Naive B cell (primary cell): Measurements from ENCODE around the gene FHOD3. TPM values are rescaled to one million over a fixed set of nuclear protein-coding genes. Genes with fewer than 3 reads are reported as not detected.
"Not testable (repeated sequence)": the region's sequence is repeated elsewhere in the genome, so short reads cannot be mapped to it uniquely, and the experiment has no call there.

Experiments
- ATAC-seq, 2 donors: fragments of 150-1000 bp; cut with Tn5 transposase; 2 replicates each; pipeline ENCODE4 v1.10.0; 2021; ENCODE audit warnings: low read depth in 2 of 2, mild to moderate bottlenecking in 2 of 2, moderate library complexity in 2 of 2
- DNase-seq: peaks from one replicate; pipeline ENCODE4 v3.0.0; 2022
- H3K27ac Mint-ChIP-seq, 6 donors: one replicate each; pipeline ENCODE4 v1.8.0; 2020 to 2022; ENCODE audit warnings: mild to moderate bottlenecking in 6 of 6, mixed read lengths in 6 of 6, moderate library complexity in 5 of 6, inconsistent platforms in 2 of 6
- H3K27me3 Mint-ChIP-seq, 3 donors: one replicate each; pipeline ENCODE4 v1.8.0; 2021 to 2022; ENCODE audit warnings: mixed read lengths in 3 of 3, mild to moderate bottlenecking in 1 of 3
- H3K36me3 Mint-ChIP-seq, 2 donors: one replicate each; pipeline ENCODE4 v1.8.0; 2020 to 2022; ENCODE audit warnings: mixed read lengths in 2 of 2, inconsistent platforms in 1 of 2, mild to moderate bottlenecking in 1 of 2
- H3K4me1 Mint-ChIP-seq, 3 donors: one replicate each; pipeline ENCODE4 v1.8.0; 2020 to 2022; ENCODE audit warnings: mixed read lengths in 3 of 3, inconsistent platforms in 1 of 3, mild to moderate bottlenecking in 1 of 3, moderate library complexity in 1 of 3
- H3K4me3 Mint-ChIP-seq, 8 donors: one replicate each; pipeline ENCODE4 v1.8.0; 2020 to 2022; ENCODE audit warnings: mild to moderate bottlenecking in 8 of 8, mixed read lengths in 8 of 8, moderate library complexity in 8 of 8, inconsistent platforms in 2 of 8
- H3K9me3 Mint-ChIP-seq, 7 donors: one replicate each; pipeline ENCODE4 v1.8.0; 2020 to 2022; ENCODE audit warnings: mixed read lengths in 7 of 7, mild to moderate bottlenecking in 5 of 7, inconsistent platforms in 2 of 7, moderate library complexity in 1 of 7
- polyA plus RNA-seq, 6 donors: library from polyadenylated mRNA; unstranded; fragments of 300-500 nt; fragmentation: Illumina TruSeq; gene quantifications; one replicate each; pipeline ENCODE4 v1.2.3, GENCODE V29; 2021; ENCODE audit warnings: low read depth in 6 of 6

Gene FHOD3
- polyA plus RNA-seq, 6 donors from 2014 or later: not detected

GRCh38 chr18:36809590-36810381, 512.3 kb downstream of the FHOD3 start:
- ATAC-seq: peak; percentile 84 to 90
- DNase-seq: peak; percentile 56
- H3K9me3 Mint-ChIP-seq: no peaks in the 10 kb centered on the region
- peaks cover 0 to 4% (median 3%) of the 10 kb centered on the region in 3 donors for H3K4me1 Mint-ChIP-seq
- no peak overlapping the region for H3K4me3 Mint-ChIP-seq
- H3K27me3 Mint-ChIP-seq: no peaks in the 10 kb centered on the region
- peaks cover 7 to 21% of the 10 kb centered on the region in 2 donors for H3K36me3 Mint-ChIP-seq
- H3K27ac Mint-ChIP-seq: peak overlapping the region in 2 of 6 donors; percentile 49 to 52

DNA sequence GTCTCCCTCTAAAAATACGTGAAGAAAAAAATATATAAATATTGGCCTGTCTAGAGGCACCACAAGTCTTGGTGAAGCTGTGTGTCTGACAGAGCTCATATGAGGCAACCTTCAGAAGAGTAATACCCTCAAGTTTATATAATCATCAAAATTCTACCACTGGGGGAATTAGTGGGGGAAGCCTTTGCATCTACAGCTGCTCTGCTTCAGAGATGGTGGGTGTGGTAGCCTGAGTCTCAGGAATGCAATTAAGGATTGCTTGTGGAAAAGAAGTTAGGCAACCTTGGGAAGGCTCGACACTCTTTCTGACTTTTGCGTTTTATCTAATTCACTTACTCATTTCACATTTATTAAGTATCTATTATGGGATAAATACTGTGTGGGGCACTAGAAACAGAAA, 513.9 kb downstream of the FHOD3 start:
- H3K36me3 Mint-ChIP-seq: peaks cover 7 to 8% of the 10 kb centered on the region in 2 donors
- no peaks in the 10 kb centered on the region for H3K27me3 Mint-ChIP-seq
- H3K9me3 Mint-ChIP-seq: no peaks in the 10 kb centered on the region
- ATAC-seq (no peak), DNase-seq (no peak)
- H3K4me3 Mint-ChIP-seq: no peak overlapping the region
- H3K4me1 Mint-ChIP-seq: peaks cover 0 to 4% (median 3%) of the 10 kb centered on the region in 3 donors
- peak overlapping the region in 1 of 6 donors; percentile 54 for H3K27ac Mint-ChIP-seq

DNA sequence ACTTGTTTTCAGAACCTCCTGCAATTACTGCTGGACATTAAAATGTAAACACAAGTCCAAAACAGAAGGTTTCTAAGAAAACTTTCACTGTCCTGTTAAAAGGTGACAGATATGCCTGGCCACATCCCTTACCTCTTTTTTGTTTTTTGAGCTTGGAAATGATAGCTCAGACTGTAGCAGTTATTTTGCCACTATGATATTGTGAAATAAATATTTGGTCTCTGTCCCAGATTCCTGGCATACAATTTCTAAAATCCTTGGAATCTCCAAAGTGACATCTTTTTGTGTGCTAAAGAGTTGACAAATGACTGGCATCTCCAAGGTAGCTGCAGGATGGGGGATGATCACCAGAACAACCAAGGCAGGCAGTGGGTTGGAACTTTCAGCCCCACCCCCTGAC, 514.4 kb downstream of the FHOD3 start:
- Mint-ChIP-seq H3K4me1 (peaks cover 0 to 4% (median 3%) of the 10 kb centered on the region in 3 donors), H3K36me3 (peaks cover 3 to 6% of the 10 kb centered on the region in 2 donors), H3K27me3 (no peaks in the 10 kb centered on the region), H3K4me3 (no peak overlapping the region), H3K9me3 (no peaks in the 10 kb centered on the region), H3K27ac (peak overlapping the region in 1 of 6 donors; percentile 39)
- ATAC-seq: no peak
- no peak for DNase-seq

DNA sequence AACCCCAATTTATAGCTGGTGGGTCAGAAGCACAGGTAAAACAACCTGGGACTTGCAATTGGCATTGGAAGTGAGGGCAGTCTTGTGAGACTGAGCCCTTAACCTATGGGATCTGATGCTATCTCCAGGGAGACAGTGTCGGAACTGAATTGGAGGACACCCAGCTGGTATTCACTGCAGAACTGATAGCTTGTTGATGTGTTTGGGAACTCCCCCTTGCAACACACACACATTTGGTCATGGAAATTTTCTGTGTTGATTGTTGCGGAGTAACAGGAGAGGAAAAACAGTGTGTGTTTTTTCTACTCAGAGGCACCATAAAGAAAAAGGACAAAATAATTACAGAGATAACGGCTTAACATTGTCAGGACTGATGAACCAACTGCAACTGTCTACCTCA, 515.2 kb downstream of the FHOD3 start:
- no peak for ATAC-seq
- Mint-ChIP-seq H3K4me1 (peaks cover 0 to 4% (median 3%) of the 10 kb centered on the region in 3 donors), H3K27ac (no peak overlapping the region), H3K4me3 (no peak overlapping the region), H3K9me3 (no peaks in the 10 kb centered on the region), H3K36me3 (peaks cover 1 to 2% of the 10 kb centered on the region in 2 donors), H3K27me3 (no peaks in the 10 kb centered on the region)
- no peak for DNase-seq

DNA sequence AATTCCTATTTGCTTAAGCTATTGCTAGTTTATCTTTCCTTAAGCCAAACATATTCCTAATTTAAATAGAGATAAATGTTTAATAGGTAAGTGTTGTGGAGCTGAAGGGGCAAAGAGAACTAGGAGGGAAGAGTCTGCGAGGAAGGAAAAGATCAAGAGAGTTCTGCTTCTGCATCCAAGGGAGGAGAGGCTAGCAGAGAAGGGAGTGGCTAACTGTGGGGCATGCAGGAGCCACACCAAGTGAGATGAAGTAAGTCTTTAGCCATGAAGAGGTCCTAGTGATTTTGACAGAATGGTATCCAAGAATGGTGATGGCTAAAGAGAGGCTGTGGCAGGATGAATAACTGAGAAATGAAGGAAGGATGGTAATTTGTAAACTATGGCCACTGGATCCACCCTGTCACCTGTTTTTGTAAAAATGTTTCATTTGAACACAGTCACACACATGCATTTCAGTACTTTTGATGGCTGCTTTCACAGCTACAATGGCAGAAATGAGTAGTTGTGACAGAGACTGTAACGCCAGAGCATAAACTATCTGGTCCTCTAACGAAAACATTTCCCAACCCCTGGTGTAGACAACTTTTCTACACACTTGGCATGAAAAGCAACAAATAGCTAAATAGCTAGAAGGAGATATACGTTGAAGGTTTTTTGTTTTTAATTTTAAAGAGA, 515.7 kb downstream of the FHOD3 start:
- Mint-ChIP-seq H3K4me1 (peaks cover 0 to 4% (median 3%) of the 10 kb centered on the region in 3 donors), H3K4me3 (no peak overlapping the region), H3K36me3 (peaks cover 7% of the 10 kb centered on the region in 2 donors), H3K27ac (no peak overlapping the region), H3K9me3 (no peaks in the 10 kb centered on the region), H3K27me3 (no peaks in the 10 kb centered on the region)
- DNase-seq (no peak), ATAC-seq (no peak)

GRCh38 chr18:36813824-36814223, 516.3 kb downstream of the FHOD3 start:
- no peaks in the 10 kb centered on the region for H3K27me3 Mint-ChIP-seq
- peaks cover 10 to 12% of the 10 kb centered on the region in 2 donors for H3K36me3 Mint-ChIP-seq
- H3K27ac Mint-ChIP-seq: no peak overlapping the region
- H3K4me1 Mint-ChIP-seq: peaks cover 0 to 4% (median 3%) of the 10 kb centered on the region in 3 donors
- no peaks in the 10 kb centered on the region for H3K9me3 Mint-ChIP-seq
- ATAC-seq (no peak), DNase-seq (no peak)
- no peak overlapping the region for H3K4me3 Mint-ChIP-seq

DNA sequence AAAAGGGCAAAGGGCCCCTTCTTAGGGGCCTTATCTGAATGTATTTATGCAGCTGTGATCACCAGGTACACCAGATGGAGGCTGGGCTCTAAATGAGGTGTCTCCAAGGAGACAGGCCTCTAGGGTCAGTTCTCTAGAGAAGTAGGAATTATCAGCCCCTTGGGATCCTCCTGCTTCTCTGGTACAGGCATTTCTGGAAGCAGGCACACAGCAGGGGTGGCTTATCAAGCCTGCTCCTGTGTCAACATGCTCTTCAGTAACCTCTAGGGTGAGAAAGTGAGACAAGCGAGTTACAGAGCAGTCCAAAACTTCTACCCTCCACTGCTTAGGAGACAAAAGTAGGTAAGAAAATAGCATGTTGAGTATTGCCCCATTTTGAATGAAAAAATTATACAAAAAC, 517.5 kb downstream of the FHOD3 start:
- no peak overlapping the region for H3K27ac Mint-ChIP-seq
- ATAC-seq: no peak
- no peaks in the 10 kb centered on the region for H3K9me3 Mint-ChIP-seq
- no peak overlapping the region for H3K4me3 Mint-ChIP-seq
- H3K4me1 Mint-ChIP-seq: no peaks in the 10 kb centered on the region
- H3K27me3 Mint-ChIP-seq: no peaks in the 10 kb centered on the region
- DNase-seq: no peak
- H3K36me3 Mint-ChIP-seq: peaks cover 10 to 12% of the 10 kb centered on the region in 2 donors

DNA sequence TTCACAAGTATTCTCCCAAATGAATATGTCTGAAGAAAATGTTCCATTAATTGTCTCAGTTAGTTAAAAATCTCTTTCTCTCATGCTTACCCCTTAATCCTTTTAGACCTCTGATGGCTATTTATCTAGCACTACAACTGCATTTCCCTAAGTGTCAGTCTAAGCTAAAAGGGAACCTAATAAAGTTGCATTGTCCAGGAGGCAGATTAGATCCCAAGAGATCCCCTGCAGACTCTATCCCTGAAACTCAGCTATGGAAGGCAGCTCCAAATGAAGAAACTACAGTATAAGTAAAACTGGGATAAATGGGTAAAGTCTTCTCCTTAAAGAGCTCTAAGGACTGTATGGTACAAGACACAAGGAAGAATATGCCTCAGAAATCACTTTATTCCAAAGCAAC, 518.6 kb downstream of the FHOD3 start:
- not testable (repeated sequence) for H3K27me3 Mint-ChIP-seq, ATAC-seq, H3K4me1 Mint-ChIP-seq, H3K4me3 Mint-ChIP-seq, DNase-seq, H3K9me3 Mint-ChIP-seq
- peak overlapping the region in 1 of 6 donors; percentile 47 for H3K27ac Mint-ChIP-seq
- H3K36me3 Mint-ChIP-seq: peaks cover 10 to 12% of the 10 kb centered on the region in 2 donors

GRCh38 chr18:36817039-36817438, 519.5 kb downstream of the FHOD3 start:
- no peak for DNase-seq
- H3K9me3 Mint-ChIP-seq: no peaks in the 10 kb centered on the region
- H3K27me3 Mint-ChIP-seq: no peaks in the 10 kb centered on the region
- no peak for ATAC-seq
- no peaks in the 10 kb centered on the region for H3K4me1 Mint-ChIP-seq
- peaks cover 10 to 12% of the 10 kb centered on the region in 2 donors for H3K36me3 Mint-ChIP-seq
- peak overlapping the region in 1 of 6 donors; percentile 79 for H3K27ac Mint-ChIP-seq
- H3K4me3 Mint-ChIP-seq: no peak overlapping the region

DNA sequence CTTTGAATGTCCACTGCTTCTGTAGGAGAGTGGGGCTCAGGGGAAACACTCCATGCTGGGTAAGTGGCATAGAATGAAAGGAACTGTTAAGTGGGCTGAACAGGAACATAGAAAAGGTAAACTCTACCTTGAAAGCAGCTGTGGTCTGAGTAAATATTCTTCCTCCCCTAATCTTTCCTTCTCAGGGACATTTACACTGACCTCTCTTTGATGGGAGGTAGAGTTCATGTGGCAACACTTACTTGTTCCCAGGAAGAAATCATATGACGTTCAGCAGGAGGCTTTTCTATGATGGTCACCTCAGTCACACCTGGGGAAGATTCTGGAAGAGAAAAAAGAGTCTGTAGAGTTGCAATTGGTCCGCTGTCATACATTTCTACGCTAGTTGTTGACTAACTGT, 521.1 kb downstream of the FHOD3 start:
- no peak overlapping the region for H3K4me3 Mint-ChIP-seq
- H3K4me1 Mint-ChIP-seq: no peaks in the 10 kb centered on the region
- H3K27me3 Mint-ChIP-seq: no peaks in the 10 kb centered on the region
- H3K27ac Mint-ChIP-seq: no peak overlapping the region
- ATAC-seq (no peak), DNase-seq (no peak)
- H3K9me3 Mint-ChIP-seq: no peaks in the 10 kb centered on the region
- H3K36me3 Mint-ChIP-seq: peaks cover 10 to 12% of the 10 kb centered on the region in 2 donors

DNA sequence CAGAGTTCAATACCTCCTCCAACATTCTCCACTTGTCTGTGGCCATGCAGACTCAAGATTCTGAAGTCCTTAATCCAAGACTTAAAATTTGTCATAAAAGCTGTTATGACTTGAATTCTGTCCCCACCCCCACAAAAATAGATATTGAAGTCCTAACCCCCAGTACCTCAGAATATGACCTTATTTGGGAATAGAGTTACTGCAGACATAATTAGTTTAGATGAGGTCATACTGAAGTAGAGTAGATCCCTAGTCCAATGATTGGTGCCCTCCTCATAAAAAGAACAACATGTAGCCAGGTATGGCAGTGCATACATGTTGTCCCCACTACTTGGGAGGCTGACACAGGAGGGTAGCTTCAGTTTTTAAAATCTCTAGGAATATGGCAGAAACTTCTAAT, 522.1 kb downstream of the FHOD3 start:
- Mint-ChIP-seq H3K27ac (no peak overlapping the region), H3K36me3 (peaks cover 10 to 12% of the 10 kb centered on the region in 2 donors), H3K27me3 (no peaks in the 10 kb centered on the region), H3K4me1 (no peaks in the 10 kb centered on the region), H3K4me3 (no peak overlapping the region), H3K9me3 (no peaks in the 10 kb centered on the region)
- DNase-seq (no peak), ATAC-seq (no peak)

DNA sequence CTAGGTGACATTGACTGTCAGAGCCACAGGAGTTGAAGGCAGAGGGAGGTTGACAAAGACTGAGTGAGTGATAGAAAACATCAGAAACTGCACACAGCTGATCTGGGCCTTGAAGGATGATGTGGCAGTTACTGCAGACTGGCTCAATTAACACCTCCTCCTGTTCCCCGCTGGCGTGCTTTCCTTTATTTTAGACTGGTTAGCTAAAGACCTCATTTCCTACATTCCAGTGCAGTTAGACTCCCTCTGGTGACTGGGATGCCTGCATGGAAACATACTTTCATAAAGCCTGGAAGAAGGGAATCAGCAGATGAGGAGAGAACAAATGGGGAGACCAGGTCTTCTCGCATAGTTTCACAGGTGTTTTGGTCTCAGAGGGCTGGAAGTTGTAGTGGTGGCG, 524.2 kb downstream of the FHOD3 start:
- DNase-seq: no peak
- no peak overlapping the region for H3K27ac Mint-ChIP-seq
- H3K4me3 Mint-ChIP-seq: no peak overlapping the region
- no peaks in the 10 kb centered on the region for H3K27me3 Mint-ChIP-seq
- no peak for ATAC-seq
- peaks cover 10 to 12% of the 10 kb centered on the region in 2 donors for H3K36me3 Mint-ChIP-seq
- H3K4me1 Mint-ChIP-seq: no peaks in the 10 kb centered on the region
- H3K9me3 Mint-ChIP-seq: no peaks in the 10 kb centered on the region

DNA sequence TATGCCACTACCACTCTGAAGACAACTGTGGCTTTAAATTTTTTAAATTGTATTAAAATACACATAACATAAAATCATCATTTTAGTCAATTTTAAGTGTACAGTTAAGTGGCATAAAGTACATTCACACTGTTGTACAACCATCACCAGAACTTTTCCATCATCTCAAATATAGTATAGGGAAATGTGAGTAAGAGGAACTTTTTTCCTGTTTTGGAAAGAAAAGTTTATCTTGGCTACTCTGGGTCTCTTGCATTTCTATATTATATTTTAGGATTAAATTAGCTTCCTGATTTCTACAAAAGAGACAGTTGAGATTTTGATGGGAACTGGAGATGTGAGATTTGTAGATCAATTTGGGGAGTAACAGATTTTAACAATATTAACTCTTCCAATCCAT, 528.0 kb downstream of the FHOD3 start:
- H3K27ac Mint-ChIP-seq: no peak overlapping the region
- no peaks in the 10 kb centered on the region for H3K27me3 Mint-ChIP-seq
- H3K9me3 Mint-ChIP-seq: no peaks in the 10 kb centered on the region
- DNase-seq: no peak
- H3K4me1 Mint-ChIP-seq: peaks cover 26 to 28% (median 26%) of the 10 kb centered on the region in 3 donors
- no peak overlapping the region for H3K4me3 Mint-ChIP-seq
- H3K36me3 Mint-ChIP-seq: no peaks in the 10 kb centered on the region
- ATAC-seq: no peak

GRCh38 chr18:36826556-36826955, 529.0 kb downstream of the FHOD3 start:
- H3K4me1 Mint-ChIP-seq: peaks cover 26 to 30% (median 28%) of the 10 kb centered on the region in 3 donors
- ATAC-seq (no peak), DNase-seq (no peak)
- H3K4me3 Mint-ChIP-seq: peak overlapping the region in 1 of 8 donors; percentile 70
- no peaks in the 10 kb centered on the region for H3K9me3 Mint-ChIP-seq
- no peak overlapping the region for H3K27ac Mint-ChIP-seq
- no peaks in the 10 kb centered on the region for H3K36me3 Mint-ChIP-seq
- no peaks in the 10 kb centered on the region for H3K27me3 Mint-ChIP-seq
